AG04450 (cell line): ENCODE results near the gene TRIM22. TPM values are rescaled to one million over a fixed set of nuclear protein-coding genes. Genes with fewer than 3 reads are reported as not detected.

Experiments
- CTCF ChIA-PET: fragments of 300-600, 350-600 bp; formaldehyde crosslinking; extraction: SDS; loops from one replicate; lab custom pipeline; 2022; ENCODE audit warnings: antibody characterized with exemption, inconsistent platforms; lab: Charles Lee
- POLR2A ChIA-PET: fragments of 350-600 bp; formaldehyde crosslinking; extraction: SDS; loops from one replicate; lab custom pipeline; 2021; ENCODE audit warnings: antibody characterized with exemption, inconsistent platforms; lab: Yijun Ruan, JAX
- DNase-seq: peaks from one replicate; pipeline ENCODE4 v3.0.0-alpha.2; 2011; ENCODE audit warnings: low read depth, low spot score
- H3K27ac ChIP-seq: one replicate; pipeline ENCODE4 v1.5.1; 2012; ENCODE audit warnings: low read depth, low read length, control low read depth
- H3K27me3 ChIP-seq: one replicate; pipeline ENCODE4 v1.6.0; 2012; ENCODE audit warnings: low read length; ENCODE audit not compliant: control insufficient read depth, insufficient read depth
- H3K4me3 ChIP-seq: 2 replicates; pipeline ENCODE4 v1.5.1; 2011; ENCODE audit warnings: mild to moderate bottlenecking, low read depth, low read length, control low read depth
- H3K9me3 ChIP-seq: 2 replicates; pipeline ENCODE4 v1.5.1; 2012; ENCODE audit warnings: low read length; ENCODE audit not compliant: control insufficient read depth, insufficient read depth
- CTCF ChIP-seq: IDR thresholded peaks from 2 replicates; pipeline ENCODE4 v1.5.1; 2011; ENCODE audit warnings: low read depth, low read length, control low read depth, inconsistent platforms
- polyA plus RNA-seq: library from polyadenylated mRNA; depleted of rRNA; stranded (reverse); fragments of >200 nt; gene quantifications from 2 replicates; pipeline ENCODE4 v1.2.3, GENCODE V29; 2011; rRNA removed

TRIM22 gene
- polyA plus RNA-seq, 1 experiment, result 100 TPM

- no peaks in the 10 kb centered on the region for H3K27me3 ChIP-seq
- POLR2A ChIA-PET, result no interaction called here
- no peaks in the 10 kb centered on the region for H3K9me3 ChIP-seq
- no peak for TF ChIP-seq CTCF
- H3K27ac ChIP-seq, result no peak overlapping the region
- no peak for DNase-seq
- H3K4me3 ChIP-seq, result no peak overlapping the region
- CTCF ChIA-PET, result no interaction called here
These were observed 48.8 kb downstream of the TRIM22 start for GRCh38 chr11:5738431-5738830.

- Histone ChIP-seq H3K4me3 (no peak overlapping the region), H3K9me3 (no peaks in the 10 kb centered on the region), H3K27ac (no peak overlapping the region), H3K27me3 (no peaks in the 10 kb centered on the region)
- CTCF ChIA-PET, result no interaction called here
- POLR2A ChIA-PET, result no interaction called here
- no peak for TF ChIP-seq CTCF
- DNase-seq, result no peak
These were observed 57.0 kb downstream of the TRIM22 start for GRCh38 chr11:5746614-5747013.

GRCh38 chr11:5749836-5750235, 60.2 kb downstream of the TRIM22 start:
- TF ChIP-seq CTCF, result no peak
- Histone ChIP-seq H3K27me3 (no peaks in the 10 kb centered on the region), H3K4me3 (no peak overlapping the region), H3K27ac (no peak overlapping the region), H3K9me3 (no peaks in the 10 kb centered on the region)
- no peak for DNase-seq
- ChIA-PET POLR2A (no interaction called here), CTCF (no interaction called here)

- CTCF ChIA-PET, result no interaction called here
- H3K9me3 ChIP-seq, result no peaks in the 10 kb centered on the region
- H3K27ac ChIP-seq, result no peak within 1 kb of the TSS
- no peak for TF ChIP-seq CTCF
- no peaks in the 10 kb centered on the region for H3K27me3 ChIP-seq
- no peak within 1 kb of the TSS for H3K4me3 ChIP-seq
- POLR2A ChIA-PET, result no interaction called here
- DNase-seq, result no peak
These were observed 64.4 kb downstream of the TRIM22 start, which contains the start of gene OR52N4 for GRCh38 chr11:5753943-5754342. Gene OR52N4 (plus strand): TSS chr11:5754243. CDS start chr11:5754741, 498 bp downstream.

Other genes starting within 250 kb of the TRIM22 start
- not detected in 2 replicates for gene OR51I1, start 248.3 kb upstream of the TRIM22 start, polyA plus RNA-seq
- gene OR51I2, start 240.5 kb upstream of the TRIM22 start, polyA plus RNA-seq, result not detected in 2 replicates
- not detected in 2 replicates for gene OR52D1, start 201.1 kb upstream of the TRIM22 start, polyA plus RNA-seq
- not detected in 2 replicates for gene UBQLN3, start 179.8 kb upstream of the TRIM22 start, polyA plus RNA-seq
- 0.31 and 0.42 TPM in 2 replicates for gene UBQLNL, start 173.1 kb upstream of the TRIM22 start, polyA plus RNA-seq
- gene OR52H1, start 141.2 kb upstream of the TRIM22 start, polyA plus RNA-seq, result 0.10 TPM in 1 of 2 replicates, not detected in the other
- gene OR52B6, start 108.9 kb upstream of the TRIM22 start, polyA plus RNA-seq, result not detected in 2 replicates
- 5.7 and 6.8 TPM in 2 replicates for gene TRIM6, start 93.2 kb upstream of the TRIM22 start, polyA plus RNA-seq
- 12.8 and 18.3 TPM in 2 replicates for gene TRIM34, start 64.8 kb upstream of the TRIM22 start, polyA plus RNA-seq
- gene TRIM5, start 4.7 kb upstream of the TRIM22 start, polyA plus RNA-seq, result 46.3 and 53.3 TPM in 2 replicates
- gene OR56B1, start 46.7 kb downstream of the TRIM22 start, polyA plus RNA-seq, result not detected in 2 replicates
- gene OR52N4, start 64.5 kb downstream of the TRIM22 start, polyA plus RNA-seq, result not detected in 2 replicates
- not detected in 2 replicates for gene OR52N5, start 93.6 kb downstream of the TRIM22 start, polyA plus RNA-seq
- gene OR52N1, start 101.5 kb downstream of the TRIM22 start, polyA plus RNA-seq, result not detected in 2 replicates
- not detected in 2 replicates for gene OR52N2, start 119.1 kb downstream of the TRIM22 start, polyA plus RNA-seq
- not detected in 2 replicates for gene OR52E6, start 152.1 kb downstream of the TRIM22 start, polyA plus RNA-seq
- not detected in 2 replicates for gene OR52E8, start 167.9 kb downstream of the TRIM22 start, polyA plus RNA-seq
- gene OR52E4, start 190.8 kb downstream of the TRIM22 start, polyA plus RNA-seq, result not detected in 2 replicates
- gene OR52E5, start 203.4 kb downstream of the TRIM22 start, polyA plus RNA-seq, result not detected in 2 replicates